ENCODE data around the gene BMPR1A. TPM values are rescaled to one million over a fixed set of nuclear protein-coding genes. Genes with fewer than 3 reads are reported as not detected.

BMPR1A gene
- total and polyA plus RNA-seq, 4 donors = 2.2 to 16.0 (median 8.9) TPM

DNA sequence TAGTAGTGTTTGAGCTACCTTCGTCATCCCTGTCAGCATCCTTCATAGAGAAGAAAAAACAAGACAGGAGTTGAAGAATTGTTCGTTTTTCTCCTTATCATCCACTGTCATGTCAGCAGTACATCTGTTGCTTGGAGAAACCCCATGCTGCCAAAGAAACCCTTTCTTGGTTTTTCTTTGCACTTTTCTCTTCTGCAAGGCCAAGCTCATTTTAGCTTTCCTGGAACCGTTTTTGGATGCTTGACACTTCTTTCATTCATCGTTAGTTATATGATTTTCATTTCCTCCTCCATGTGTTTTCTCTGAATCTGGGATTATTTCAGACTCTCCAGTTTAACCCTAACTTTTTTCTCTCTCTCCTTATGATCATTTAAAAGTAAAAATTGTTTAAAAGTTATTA lies 142.1 kb downstream of the BMPR1A start:
- no peak for DNase-seq (ENCODE audit: low spot score)
- TF ChIP-seq, protein P1, sequence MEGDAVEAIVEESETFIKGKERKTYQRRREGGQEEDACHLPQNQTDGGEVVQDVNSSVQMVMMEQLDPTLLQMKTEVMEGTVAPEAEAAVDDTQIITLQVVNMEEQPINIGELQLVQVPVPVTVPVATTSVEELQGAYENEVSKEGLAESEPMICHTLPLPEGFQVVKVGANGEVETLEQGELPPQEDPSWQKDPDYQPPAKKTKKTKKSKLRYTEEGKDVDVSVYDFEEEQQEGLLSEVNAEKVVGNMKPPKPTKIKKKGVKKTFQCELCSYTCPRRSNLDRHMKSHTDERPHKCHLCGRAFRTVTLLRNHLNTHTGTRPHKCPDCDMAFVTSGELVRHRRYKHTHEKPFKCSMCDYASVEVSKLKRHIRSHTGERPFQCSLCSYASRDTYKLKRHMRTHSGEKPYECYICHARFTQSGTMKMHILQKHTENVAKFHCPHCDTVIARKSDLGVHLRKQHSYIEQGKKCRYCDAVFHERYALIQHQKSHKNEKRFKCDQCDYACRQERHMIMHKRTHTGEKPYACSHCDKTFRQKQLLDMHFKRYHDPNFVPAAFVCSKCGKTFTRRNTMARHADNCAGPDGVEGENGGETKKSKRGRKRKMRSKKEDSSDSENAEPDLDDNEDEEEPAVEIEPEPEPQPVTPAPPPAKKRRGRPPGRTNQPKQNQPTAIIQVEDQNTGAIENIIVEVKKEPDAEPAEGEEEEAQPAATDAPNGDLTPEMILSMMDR (IDR thresholded peaks at IDR 0.05; ENCODE audit: low read depth, low read length, missing input control) = no peak
- TF ChIP-seq RXRA (IDR thresholded peaks at IDR 0.05) (no peak), RAD21 (IDR thresholded peaks at IDR 0.05) (no peak), YY1 (IDR thresholded peaks at IDR 0.05) (no peak), GABPA (IDR thresholded peaks at IDR 0.05 in 1 of 2, conservative IDR thresholded peaks at IDR 0.05 in 1 of 2) (no peak)
- TF ChIP-seq, protein P2, sequence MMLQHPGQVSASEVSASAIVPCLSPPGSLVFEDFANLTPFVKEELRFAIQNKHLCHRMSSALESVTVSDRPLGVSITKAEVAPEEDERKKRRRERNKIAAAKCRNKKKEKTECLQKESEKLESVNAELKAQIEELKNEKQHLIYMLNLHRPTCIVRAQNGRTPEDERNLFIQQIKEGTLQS (IDR thresholded peaks at IDR 0.05) = no peak
- H3K27ac ChIP-seq (ENCODE audit: low read depth in 1 of 2, low read length in 2 of 2) = no peak overlapping the region
- no peaks in the 10 kb centered on the region for H3K36me3 ChIP-seq (ENCODE audit: control insufficient read depth in 4 of 4, insufficient read depth in 3 of 4, low read depth in 1 of 4, low read length in 3 of 4)
- H3K4me1 ChIP-seq (ENCODE audit: control insufficient read depth in 4 of 4, insufficient read depth in 4 of 4, low read length in 3 of 4) = peaks cover 0 to 7% (median 3%) of the 10 kb centered on the region in 4 donors
- H3K9me3 ChIP-seq (ENCODE audit: control insufficient read depth in 4 of 4, low read length in 3 of 4) = no peaks in the 10 kb centered on the region
- H3K9ac ChIP-seq (ENCODE audit: low read depth in 1 of 2, low read length in 2 of 2) = no peak overlapping the region
- 82% methylated on average over 4 of the region's 4 CpGs for whole genome bisulfite sequencing
- H3K4me3 ChIP-seq (ENCODE audit: low read depth in 1 of 3, low read length in 3 of 3) = no peak overlapping the region
- H3K27me3 ChIP-seq (ENCODE audit: control insufficient read depth in 4 of 4, insufficient read depth in 4 of 4, low read length in 3 of 4) = no peaks in the 10 kb centered on the region

DNA sequence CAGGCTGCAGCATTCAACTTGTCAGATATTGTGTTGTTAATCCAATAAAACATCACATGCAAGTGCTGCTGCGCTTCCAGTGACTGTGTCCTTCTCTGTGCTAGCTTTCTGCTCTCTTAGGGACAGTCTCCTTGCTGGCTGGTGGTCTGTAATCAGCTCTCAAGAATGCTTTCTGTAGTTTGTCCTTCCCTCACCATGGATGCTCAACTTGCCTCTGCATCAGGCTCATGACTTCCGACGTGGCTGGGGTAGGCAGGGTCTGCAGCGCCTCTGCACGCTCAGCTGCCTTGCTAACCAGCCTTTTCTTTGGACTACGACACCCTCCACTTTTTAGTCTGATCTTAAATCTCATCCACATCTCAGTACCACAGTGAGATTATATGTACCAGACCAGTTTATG lies 142.7 kb downstream of the BMPR1A start:
- H3K27ac ChIP-seq (ENCODE audit: low read depth in 1 of 2, low read length in 2 of 2) = no peak overlapping the region
- WGBS = 74% methylated on average over 6 of the region's 6 CpGs
- no peaks in the 10 kb centered on the region for H3K36me3 ChIP-seq (ENCODE audit: control insufficient read depth in 4 of 4, insufficient read depth in 3 of 4, low read depth in 1 of 4, low read length in 3 of 4)
- TF ChIP-seq, protein P3, sequence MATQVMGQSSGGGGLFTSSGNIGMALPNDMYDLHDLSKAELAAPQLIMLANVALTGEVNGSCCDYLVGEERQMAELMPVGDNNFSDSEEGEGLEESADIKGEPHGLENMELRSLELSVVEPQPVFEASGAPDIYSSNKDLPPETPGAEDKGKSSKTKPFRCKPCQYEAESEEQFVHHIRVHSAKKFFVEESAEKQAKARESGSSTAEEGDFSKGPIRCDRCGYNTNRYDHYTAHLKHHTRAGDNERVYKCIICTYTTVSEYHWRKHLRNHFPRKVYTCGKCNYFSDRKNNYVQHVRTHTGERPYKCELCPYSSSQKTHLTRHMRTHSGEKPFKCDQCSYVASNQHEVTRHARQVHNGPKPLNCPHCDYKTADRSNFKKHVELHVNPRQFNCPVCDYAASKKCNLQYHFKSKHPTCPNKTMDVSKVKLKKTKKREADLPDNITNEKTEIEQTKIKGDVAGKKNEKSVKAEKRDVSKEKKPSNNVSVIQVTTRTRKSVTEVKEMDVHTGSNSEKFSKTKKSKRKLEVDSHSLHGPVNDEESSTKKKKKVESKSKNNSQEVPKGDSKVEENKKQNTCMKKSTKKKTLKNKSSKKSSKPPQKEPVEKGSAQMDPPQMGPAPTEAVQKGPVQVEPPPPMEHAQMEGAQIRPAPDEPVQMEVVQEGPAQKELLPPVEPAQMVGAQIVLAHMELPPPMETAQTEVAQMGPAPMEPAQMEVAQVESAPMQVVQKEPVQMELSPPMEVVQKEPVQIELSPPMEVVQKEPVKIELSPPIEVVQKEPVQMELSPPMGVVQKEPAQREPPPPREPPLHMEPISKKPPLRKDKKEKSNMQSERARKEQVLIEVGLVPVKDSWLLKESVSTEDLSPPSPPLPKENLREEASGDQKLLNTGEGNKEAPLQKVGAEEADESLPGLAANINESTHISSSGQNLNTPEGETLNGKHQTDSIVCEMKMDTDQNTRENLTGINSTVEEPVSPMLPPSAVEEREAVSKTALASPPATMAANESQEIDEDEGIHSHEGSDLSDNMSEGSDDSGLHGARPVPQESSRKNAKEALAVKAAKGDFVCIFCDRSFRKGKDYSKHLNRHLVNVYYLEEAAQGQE (IDR thresholded peaks at IDR 0.05) = no peak
- TF ChIP-seq, protein P4, sequence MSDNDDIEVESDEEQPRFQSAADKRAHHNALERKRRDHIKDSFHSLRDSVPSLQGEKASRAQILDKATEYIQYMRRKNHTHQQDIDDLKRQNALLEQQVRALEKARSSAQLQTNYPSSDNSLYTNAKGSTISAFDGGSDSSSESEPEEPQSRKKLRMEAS (IDR thresholded peaks at IDR 0.05) = no peak
- TF ChIP-seq, protein P1 (IDR thresholded peaks at IDR 0.05; ENCODE audit: low read depth, low read length, missing input control) = no peak
- TF ChIP-seq, protein P2 (IDR thresholded peaks at IDR 0.05) = no peak
- TF ChIP-seq TAF1 (conservative IDR thresholded peaks at IDR 0.05) = no peak
- no peak for TF ChIP-seq RXRA (IDR thresholded peaks at IDR 0.05)
- no peak for TF ChIP-seq SP1 (IDR thresholded peaks at IDR 0.05)
- no peak for TF ChIP-seq FOXA1 (IDR thresholded peaks at IDR 0.05)
- H3K4me3 ChIP-seq (ENCODE audit: low read depth in 1 of 3, low read length in 3 of 3) = no peak overlapping the region
- H3K9me3 ChIP-seq (ENCODE audit: control insufficient read depth in 4 of 4, low read length in 3 of 4) = no peaks in the 10 kb centered on the region
- H3K4me1 ChIP-seq (ENCODE audit: control insufficient read depth in 4 of 4, insufficient read depth in 4 of 4, low read length in 3 of 4) = peaks cover 0 to 7% (median 3%) of the 10 kb centered on the region in 4 donors
- DNase-seq (ENCODE audit: low spot score) = no peak
- no peaks in the 10 kb centered on the region for H3K27me3 ChIP-seq (ENCODE audit: control insufficient read depth in 4 of 4, insufficient read depth in 4 of 4, low read length in 3 of 4)
- H3K9ac ChIP-seq (ENCODE audit: low read depth in 1 of 2, low read length in 2 of 2) = no peak overlapping the region
